GM21737 (cell line): ENCODE results near the gene ICAM2.

Experiments
- ATAC-seq: cut with Tn5 transposase; IDR thresholded peaks from one replicate; pipeline ENCODE4 v1.9.1; 2021; ENCODE audit warnings: mild to moderate bottlenecking, moderate library complexity; ENCODE audit not compliant: unreplicated experiment

Gene ICAM2

GRCh38 chr17:63978272-63979200, 41.9 kb downstream of the ICAM2 start:
- no peak for ATAC-seq

GRCh38 chr17:63976702-63977101, 43.7 kb downstream of the ICAM2 start:
- no peak for ATAC-seq

- no peak for ATAC-seq
Observed at GRCh38 chr17:63975541-63976092, 44.8 kb downstream of the ICAM2 start.

GRCh38 chr17:63974594-63975192, 45.7 kb downstream of the ICAM2 start:
- ATAC-seq, result no peak

- no peak for ATAC-seq
Observed at GRCh38 chr17:63973930-63974593, 46.4 kb downstream of the ICAM2 start.

- no peak for ATAC-seq
Observed at GRCh38 chr17:63973247-63973646, 47.2 kb downstream of the ICAM2 start.

GRCh38 chr17:63972796-63973195, 47.6 kb downstream of the ICAM2 start, which contains the start of gene SCN4A:
Gene SCN4A (minus strand): TSS chr17:63972918. CDS start chr17:63972841, 77 bp downstream.
- ATAC-seq, result no peak

GRCh38 chr17:63969278-63969677, 51.2 kb downstream of the ICAM2 start:
- ATAC-seq, result no peak

GRCh38 chr17:63967953-63968352, 52.5 kb downstream of the ICAM2 start:
- ATAC-seq, result no peak

- ATAC-seq, result no peak
Observed at GRCh38 chr17:63966646-63967264, 53.7 kb downstream of the ICAM2 start.

GRCh38 chr17:63963123-63963522, 57.3 kb downstream of the ICAM2 start:
- no peak for ATAC-seq

- no peak for ATAC-seq
Observed at GRCh38 chr17:63962298-63962744, 58.1 kb downstream of the ICAM2 start.

GRCh38 chr17:63961355-63962212, 58.8 kb downstream of the ICAM2 start:
- ATAC-seq, result no peak

- no peak for ATAC-seq
Observed at GRCh38 chr17:63960430-63960829, 60.0 kb downstream of the ICAM2 start.

GRCh38 chr17:63960006-63960405, 60.4 kb downstream of the ICAM2 start:
- no peak for ATAC-seq

GRCh38 chr17:63956296-63956920, 64.0 kb downstream of the ICAM2 start:
- no peak for ATAC-seq

GRCh38 chr17:63955791-63956190, 64.6 kb downstream of the ICAM2 start:
- no peak for ATAC-seq

GRCh38 chr17:63955232-63955631, 65.2 kb downstream of the ICAM2 start:
- no peak for ATAC-seq

GRCh38 chr17:63954402-63955063, 65.9 kb downstream of the ICAM2 start:
- no peak for ATAC-seq
